ENCODE data around the gene PDF. TPM values are rescaled to one million over a fixed set of nuclear protein-coding genes. Genes with fewer than 3 reads are reported as not detected.
"Not testable (repeated sequence)": the region's sequence is repeated elsewhere in the genome, so short reads cannot be mapped to it uniquely, and the experiment has no call there.

Gene PDF
- polyA plus RNA-seq, 1 experiment: 4.0 TPM

DNA sequence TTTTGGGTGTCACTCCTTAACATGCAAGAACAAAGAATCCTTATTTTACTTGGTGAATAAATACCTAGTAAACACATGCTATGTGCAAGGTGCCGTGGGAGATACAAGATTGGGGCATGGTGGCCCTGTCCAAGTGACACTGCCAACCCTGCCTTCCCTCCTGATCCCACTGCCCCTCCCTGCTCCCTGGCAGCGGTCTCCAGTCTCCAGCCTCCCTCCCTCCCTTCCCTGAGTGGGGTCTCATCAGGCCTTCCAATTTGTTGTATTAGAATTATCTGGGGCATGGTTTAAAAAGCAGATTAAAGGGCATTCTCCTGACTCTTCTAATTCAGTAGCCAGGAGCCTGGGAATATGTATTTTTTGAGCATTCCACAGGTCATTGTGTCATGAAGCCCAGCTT is 33.7 kb upstream of the PDF start:
- TF ChIP-seq CTCF (IDR thresholded peaks at IDR 0.05; ENCODE audit: insufficient read depth, low read depth, low read length): no peak
- H3K27me3 ChIP-seq (ENCODE audit: control insufficient read depth, insufficient read depth, low read length): no peaks in the 10 kb centered on the region
- POLR2A ChIA-PET: no interaction called here
- CTCF ChIA-PET: no interaction called here
- H3K36me3 ChIP-seq (ENCODE audit: control insufficient read depth, insufficient read depth, low read length): peaks cover 18% of the 10 kb centered on the region
- DNase-seq (ENCODE audit: low read depth): no peak
- H3K4me3 ChIP-seq (ENCODE audit: low read depth, low read length): no peak overlapping the region

- no peak for TF ChIP-seq CTCF (IDR thresholded peaks at IDR 0.05; ENCODE audit: insufficient read depth, low read depth, low read length)
- Histone ChIP-seq H3K27me3 (ENCODE audit: control insufficient read depth, insufficient read depth, low read length) (no peaks in the 10 kb centered on the region), H3K36me3 (ENCODE audit: control insufficient read depth, insufficient read depth, low read length) (peaks cover 16% of the 10 kb centered on the region), H3K4me3 (ENCODE audit: low read depth, low read length) (no peak overlapping the region)
- POLR2A ChIA-PET: no interaction called here
- CTCF ChIA-PET: no interaction called here
- no peak for DNase-seq (ENCODE audit: low read depth)
Observed at GRCh38 chr16:69363281-69363717, 32.9 kb upstream of the PDF start.

- H3K27me3 ChIP-seq (ENCODE audit: control insufficient read depth, insufficient read depth, low read length); CTCF ChIA-PET; POLR2A ChIA-PET; H3K36me3 ChIP-seq (ENCODE audit: control insufficient read depth, insufficient read depth, low read length); DNase-seq (ENCODE audit: low read depth); H3K4me3 ChIP-seq (ENCODE audit: low read depth, low read length): not testable (repeated sequence)
Observed at GRCh38 chr16:69360070-69360469, 29.7 kb upstream of the PDF start.

DNA sequence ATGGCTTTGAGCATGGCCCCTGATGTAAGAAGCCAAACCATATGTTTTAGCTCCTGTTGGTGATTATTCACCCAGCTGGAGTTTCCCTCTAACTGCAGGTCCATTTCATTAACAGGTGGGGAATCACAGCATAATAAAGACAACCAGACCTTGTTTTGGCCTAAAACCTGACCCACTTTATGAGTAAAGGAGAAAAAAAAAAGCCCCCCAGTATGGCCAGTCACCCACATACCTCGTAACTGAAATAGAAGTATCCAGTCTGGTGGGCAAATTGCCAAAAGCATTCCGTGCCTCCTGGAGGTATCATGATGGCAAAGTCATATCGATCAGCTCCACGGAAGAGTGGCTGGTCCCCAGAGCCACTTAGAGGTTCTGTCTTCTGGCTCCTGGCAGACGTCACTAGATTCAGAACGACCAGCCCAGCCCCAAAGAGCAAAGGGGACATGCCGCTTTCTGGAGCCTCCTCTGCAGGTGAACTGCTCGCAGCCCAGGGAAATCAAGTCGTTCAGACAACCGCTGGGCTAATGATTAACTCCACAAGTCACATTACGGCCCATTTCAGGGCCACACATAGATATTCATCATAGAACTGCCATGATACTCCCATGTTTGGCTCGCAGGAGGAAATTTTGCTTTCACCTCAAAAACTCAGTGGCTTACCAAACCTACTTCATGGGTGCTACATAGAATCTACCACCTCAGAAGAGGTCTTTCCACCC is 21.1 kb upstream of the PDF start, which contains the start of gene TMED6:
Gene TMED6, minus strand, starts transcription at position 478 of the 719 bp plus-strand sequence. Its CDS starts 33 bp downstream, at position 445.
- Histone ChIP-seq H3K36me3 (ENCODE audit: control insufficient read depth, insufficient read depth, low read length) (peaks cover 2% of the 10 kb centered on the region; the same call in 1 of the 2 replicates), H3K27me3 (ENCODE audit: control insufficient read depth, insufficient read depth, low read length) (no peaks in the 10 kb centered on the region), H3K4me3 (ENCODE audit: low read depth, low read length) (no peak within 1 kb of the TSS)
- CTCF ChIA-PET: no interaction called here
- POLR2A ChIA-PET: interaction anchor here (0.7 kb wide), 1 partner anchor 477 kb away, joined by 21 read pairs; no protein-coding TSS in a partner anchor
- TF ChIP-seq CTCF (IDR thresholded peaks at IDR 0.05; ENCODE audit: insufficient read depth, low read depth, low read length): no peak
- DNase-seq (ENCODE audit: low read depth): no peak

DNA sequence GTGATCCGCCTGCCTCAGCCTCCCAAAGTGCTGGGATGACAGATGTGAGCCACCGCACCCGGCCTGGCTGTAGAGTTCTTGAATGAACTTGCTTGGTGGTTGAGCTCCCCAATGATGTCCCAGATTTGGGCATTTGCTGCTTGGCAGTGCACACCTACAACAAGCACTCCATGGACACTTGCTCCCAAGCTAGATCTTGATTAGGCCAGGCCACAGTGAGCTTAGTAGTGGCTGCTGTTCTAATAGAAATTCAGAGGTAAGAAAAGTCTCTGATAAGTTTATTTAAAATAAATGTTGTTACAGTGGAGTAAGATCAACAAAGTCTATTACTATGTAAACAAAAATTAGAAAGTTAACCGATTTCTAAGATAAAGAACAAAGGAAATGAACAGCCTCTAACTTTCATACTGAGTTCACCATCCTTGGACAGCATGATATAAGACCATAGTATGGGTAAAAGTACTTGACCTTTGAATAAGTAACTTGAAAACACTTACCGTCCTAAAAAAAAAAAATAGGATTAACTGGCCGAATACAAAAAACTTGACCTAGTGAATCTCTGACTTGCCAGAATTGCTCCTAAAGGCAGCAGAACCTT is 20.2 kb upstream of the PDF start:
- Histone ChIP-seq H3K27me3 (ENCODE audit: control insufficient read depth, insufficient read depth, low read length) (no peaks in the 10 kb centered on the region), H3K36me3 (ENCODE audit: control insufficient read depth, insufficient read depth, low read length) (no peaks in the 10 kb centered on the region), H3K4me3 (ENCODE audit: low read depth, low read length) (no peak overlapping the region)
- no peak for TF ChIP-seq CTCF (IDR thresholded peaks at IDR 0.05; ENCODE audit: insufficient read depth, low read depth, low read length)
- ChIA-PET CTCF (no interaction called here), POLR2A (no interaction called here)
- no peak for DNase-seq (ENCODE audit: low read depth)

Data from BJ (cell line).